Transverse colon (tissue), 4 donors: ENCODE results near the gene QKI.

ENCODE experiments used
- EP300 ChIP-seq: sonication (generic); formaldehyde crosslinking; IDR thresholded peaks from one replicate; pipeline ENCODE4 v1.6.1; 2017; ENCODE audit warnings: antibody characterized with exemption, low read depth
- POLR2A ChIP-seq: fragments of 450-650 bp; IDR thresholded peaks from one replicate; pipeline ENCODE4 v1.6.1; 2016; ENCODE audit warnings: antibody characterized with exemption, mild to moderate bottlenecking, moderate library complexity
- POLR2AphosphoS5 ChIP-seq, 3 donors: sonication (generic); formaldehyde crosslinking; IDR thresholded peaks; one replicate each; pipeline ENCODE4 v1.6.1; 2016; ENCODE audit warnings: antibody characterized with exemption in 3 of 3
- TF ChIP-seq, protein P1 (sequence below), 5 experiments: fragments of 200-600 bp in 3 of 5; fragments of 450-650 bp in 2 of 5; sonication (generic) in 3 of 5; IDR thresholded peaks; 1 replicate in 2 of 5; 2 replicates in 3 of 5; pipeline ENCODE4 v1.5.1; 2016 to 2017; ENCODE audit warnings: antibody characterized with exemption in 5 of 5, inconsistent platforms in 3 of 5, mild to moderate bottlenecking in 2 of 5, moderate library complexity in 1 of 5

DNA sequence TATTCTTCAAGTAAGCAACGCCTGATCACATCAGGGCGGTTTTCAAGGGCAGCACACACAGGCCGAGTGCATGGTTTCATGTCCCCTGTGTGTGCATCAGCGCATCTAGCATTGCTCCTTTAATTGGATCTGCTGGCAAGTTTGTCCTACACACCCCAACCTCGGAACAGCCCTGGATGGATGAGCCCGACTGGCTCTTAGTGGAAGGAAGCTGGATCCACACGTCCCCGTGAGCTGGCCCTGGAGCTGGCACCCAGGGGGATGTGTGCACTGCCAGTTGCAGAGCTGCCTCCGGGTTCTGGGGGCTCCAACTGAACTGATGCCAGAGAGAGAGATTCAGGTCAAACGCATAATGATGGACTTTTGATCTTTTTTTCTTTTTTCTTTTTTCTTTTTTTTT is 39.2 kb upstream of the QKI start:
- TF ChIP-seq EP300 (no peak), POLR2A (no peak), POLR2AphosphoS5 (IDR thresholded peaks at IDR 0.05) (no peak)
- TF ChIP-seq, protein P1, sequence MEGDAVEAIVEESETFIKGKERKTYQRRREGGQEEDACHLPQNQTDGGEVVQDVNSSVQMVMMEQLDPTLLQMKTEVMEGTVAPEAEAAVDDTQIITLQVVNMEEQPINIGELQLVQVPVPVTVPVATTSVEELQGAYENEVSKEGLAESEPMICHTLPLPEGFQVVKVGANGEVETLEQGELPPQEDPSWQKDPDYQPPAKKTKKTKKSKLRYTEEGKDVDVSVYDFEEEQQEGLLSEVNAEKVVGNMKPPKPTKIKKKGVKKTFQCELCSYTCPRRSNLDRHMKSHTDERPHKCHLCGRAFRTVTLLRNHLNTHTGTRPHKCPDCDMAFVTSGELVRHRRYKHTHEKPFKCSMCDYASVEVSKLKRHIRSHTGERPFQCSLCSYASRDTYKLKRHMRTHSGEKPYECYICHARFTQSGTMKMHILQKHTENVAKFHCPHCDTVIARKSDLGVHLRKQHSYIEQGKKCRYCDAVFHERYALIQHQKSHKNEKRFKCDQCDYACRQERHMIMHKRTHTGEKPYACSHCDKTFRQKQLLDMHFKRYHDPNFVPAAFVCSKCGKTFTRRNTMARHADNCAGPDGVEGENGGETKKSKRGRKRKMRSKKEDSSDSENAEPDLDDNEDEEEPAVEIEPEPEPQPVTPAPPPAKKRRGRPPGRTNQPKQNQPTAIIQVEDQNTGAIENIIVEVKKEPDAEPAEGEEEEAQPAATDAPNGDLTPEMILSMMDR (IDR thresholded peaks at IDR 0.05) = no peak
